ENCODE measurements around the gene RNF214.
"Not testable (repeated sequence)": the region's sequence is repeated elsewhere in the genome, so short reads cannot be mapped to it uniquely, and the experiment has no call there.

RNF214 gene

GRCh38 chr11:117232911-117233409, 489 bp downstream of the RNF214 start:
- no peak for DNase-seq

GRCh38 chr11:117238221-117238620, 5.8 kb downstream of the RNF214 start:
- DNase-seq: no peak

GRCh38 chr11:117239295-117239694, 6.8 kb downstream of the RNF214 start:
- DNase-seq: no peak

DNA sequence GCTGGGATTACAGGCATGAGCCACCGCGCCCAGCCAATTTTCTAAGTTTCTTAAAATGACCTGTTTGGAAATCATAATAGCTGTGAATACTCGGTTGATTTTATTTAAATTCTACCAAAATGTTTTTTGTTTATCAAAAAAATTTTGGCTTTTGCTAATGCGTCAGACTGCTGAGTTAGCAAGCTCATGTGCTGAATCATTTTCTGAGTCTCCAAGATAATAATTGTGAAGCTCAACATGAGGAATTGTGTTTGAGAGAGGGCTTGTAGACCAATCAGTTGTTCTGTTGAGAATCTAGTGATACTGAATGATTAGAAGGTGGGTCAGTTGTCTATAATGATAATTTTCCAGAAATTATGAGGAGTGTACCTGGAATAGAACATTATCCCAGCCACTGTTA, 15.9 kb downstream of the RNF214 start:
- DNase-seq: no peak

GRCh38 chr11:117249571-117249970, 17.1 kb downstream of the RNF214 start:
- no peak for DNase-seq

DNA sequence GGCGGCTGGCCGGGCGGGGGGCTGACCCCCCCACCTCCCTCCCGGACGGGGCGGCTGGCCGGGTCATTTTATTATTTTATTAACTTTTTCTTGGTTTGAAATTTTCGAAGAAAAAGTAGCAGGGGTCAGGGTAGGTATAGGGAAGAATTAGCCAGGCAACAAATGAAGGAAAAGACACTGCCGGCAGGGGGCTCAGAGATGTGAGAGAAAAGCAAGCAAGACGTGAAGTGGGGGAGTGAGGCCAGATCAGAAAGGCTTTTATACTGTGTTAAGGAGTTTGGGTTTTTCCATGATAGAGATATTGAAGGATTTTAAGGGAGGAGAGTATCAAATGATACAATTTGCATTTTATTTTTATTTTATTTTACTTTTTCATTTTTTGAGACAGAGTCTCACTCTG, 19.0 kb downstream of the RNF214 start:
- DNase-seq: no peak

- DNase-seq: no peak
These were observed 23.5 kb downstream of the RNF214 start for GRCh38 chr11:117255966-117256365.

GRCh38 chr11:117256573-117256972, 24.1 kb downstream of the RNF214 start:
- DNase-seq: no peak

DNA sequence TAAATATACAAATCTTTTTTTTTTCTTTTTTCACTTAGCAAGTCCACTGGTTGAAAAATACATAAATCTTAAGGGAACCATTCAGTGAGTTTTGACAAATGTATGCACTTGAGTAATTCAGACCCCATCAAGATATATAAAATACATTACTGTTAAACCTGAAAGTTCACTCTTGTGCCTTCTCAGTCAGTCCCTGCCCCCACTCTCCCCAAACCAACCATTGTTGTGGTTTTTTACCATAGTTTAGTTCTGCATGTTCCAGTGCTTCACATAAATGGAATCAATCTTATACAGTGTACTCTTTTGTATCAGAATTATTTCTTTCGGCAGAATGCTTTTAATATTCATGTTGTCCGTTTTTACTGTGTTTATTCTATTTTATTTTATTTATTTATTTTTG, 26.1 kb downstream of the RNF214 start:
- DNase-seq: no peak

- DNase-seq: no peak
These were observed 26.9 kb downstream of the RNF214 start for GRCh38 chr11:117259417-117259816.

- DNase-seq: not testable (repeated sequence)
These were observed 32.3 kb downstream of the RNF214 start for GRCh38 chr11:117264624-117265323.

DNA sequence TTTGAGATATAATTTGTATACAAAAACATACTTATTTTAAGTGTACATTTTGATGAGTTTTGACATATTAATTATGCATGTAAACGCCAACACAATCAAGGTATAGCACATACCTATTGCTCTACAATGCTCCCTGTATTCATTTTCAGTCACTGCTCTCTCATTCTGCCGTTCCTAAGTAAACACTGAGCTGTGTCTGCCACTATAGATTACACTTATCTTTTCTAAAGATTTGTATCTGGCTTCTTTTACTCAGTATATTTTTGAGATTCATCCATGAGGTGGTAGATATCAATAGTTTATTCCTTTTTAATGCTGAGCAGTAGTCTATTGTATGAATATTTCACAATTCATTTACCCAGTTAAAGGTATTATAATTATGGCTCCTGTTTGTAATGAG, 33.3 kb downstream of the RNF214 start:
- DNase-seq: no peak

DNA sequence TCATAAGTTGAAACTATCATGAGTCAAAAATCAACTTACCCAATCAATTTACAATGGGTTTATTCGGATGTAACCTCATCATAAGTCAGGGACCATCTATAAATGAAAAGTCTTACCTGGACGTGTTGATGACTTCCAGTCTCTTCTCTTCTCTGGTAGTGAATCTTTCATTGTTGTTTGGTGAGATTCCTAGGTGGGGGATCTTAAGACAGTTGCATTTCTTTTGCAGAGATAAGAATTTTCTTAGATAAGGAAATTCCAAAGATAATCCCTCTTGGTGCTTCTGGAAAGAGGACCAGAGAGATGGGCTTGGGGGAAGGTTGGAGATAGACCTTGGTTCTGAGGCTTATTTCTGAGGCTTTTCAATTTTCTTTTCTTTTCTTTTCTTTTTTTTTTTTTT, 37.4 kb downstream of the RNF214 start:
- no peak for DNase-seq

DNA sequence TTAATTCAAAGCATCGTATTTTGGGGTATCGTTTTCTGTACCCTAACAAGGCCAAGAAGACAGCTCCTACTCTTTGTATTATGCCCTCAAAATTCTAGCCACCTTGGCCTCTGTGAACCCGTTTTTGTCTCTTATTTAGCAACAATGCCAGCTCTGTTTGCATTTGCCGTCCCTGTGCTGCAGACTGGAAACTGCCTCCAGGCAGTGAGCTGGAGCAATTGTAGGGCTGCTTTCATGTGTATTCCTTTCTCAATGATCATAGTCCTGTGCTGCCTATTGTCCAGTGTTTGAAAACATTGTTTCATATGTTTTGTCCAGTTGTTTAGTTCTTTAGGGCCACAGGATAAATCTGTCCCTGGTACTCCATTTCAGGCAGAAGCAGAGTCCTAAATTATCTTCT, 38.7 kb downstream of the RNF214 start:
- no peak for DNase-seq

GRCh38 chr11:117272175-117272574, 39.7 kb downstream of the RNF214 start:
- not testable (repeated sequence) for DNase-seq

DNA sequence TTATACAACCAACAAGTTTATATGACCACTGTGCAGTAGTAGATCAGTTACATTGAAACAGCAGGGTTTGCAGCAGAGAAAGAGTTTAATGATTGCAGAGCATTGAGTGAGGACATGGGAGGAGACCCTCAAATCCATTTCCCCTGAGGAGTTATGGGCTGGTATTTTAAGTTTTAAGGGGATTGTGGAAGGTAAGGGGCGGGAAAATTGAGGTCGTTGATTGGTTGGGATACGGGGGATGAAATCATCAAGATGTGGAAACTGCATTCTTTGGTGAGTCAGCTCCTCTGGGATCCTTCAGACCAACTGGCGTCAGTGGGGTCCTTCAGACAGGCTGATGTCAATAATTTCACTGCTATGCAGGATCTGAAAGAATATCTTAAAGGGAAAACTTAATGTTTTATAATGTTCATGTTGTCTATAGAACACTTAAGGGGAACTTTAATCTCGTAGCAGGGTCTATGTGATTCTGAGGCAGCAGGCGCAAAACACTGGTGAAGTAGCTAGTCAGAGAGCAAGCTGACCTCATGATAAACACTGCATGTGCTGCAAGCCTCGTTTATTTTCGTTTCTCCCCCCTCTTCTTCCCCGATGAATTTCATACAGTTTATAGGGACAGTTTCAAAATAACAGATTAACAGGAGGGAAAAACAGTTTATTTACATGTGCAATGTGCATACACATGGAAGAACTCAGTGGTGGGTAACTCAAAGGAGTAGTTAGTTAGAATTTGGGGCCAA, 41.2 kb downstream of the RNF214 start:
- no peak for DNase-seq

DNA sequence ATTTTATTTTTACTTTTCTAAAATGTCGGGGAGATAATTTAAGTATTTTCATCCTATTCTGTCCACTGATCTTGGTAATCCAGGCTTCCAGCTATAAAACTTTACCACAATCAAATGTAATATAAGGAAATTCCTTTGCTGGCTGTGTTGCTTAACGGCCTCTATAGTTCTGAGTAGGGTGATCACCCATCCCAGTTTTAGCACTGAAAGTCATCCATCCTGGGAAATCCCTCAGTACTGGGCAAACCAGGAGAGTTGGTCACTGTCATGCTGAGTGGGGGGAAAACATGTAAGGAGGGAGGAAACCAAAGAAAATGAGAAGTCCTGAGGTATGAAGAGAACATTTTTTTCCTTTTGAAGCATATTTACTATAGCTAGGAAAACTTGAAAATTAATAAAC, 45.9 kb downstream of the RNF214 start:
- no peak for DNase-seq

- no peak for DNase-seq
These were observed 47.4 kb downstream of the RNF214 start for GRCh38 chr11:117279711-117280376.

DNA sequence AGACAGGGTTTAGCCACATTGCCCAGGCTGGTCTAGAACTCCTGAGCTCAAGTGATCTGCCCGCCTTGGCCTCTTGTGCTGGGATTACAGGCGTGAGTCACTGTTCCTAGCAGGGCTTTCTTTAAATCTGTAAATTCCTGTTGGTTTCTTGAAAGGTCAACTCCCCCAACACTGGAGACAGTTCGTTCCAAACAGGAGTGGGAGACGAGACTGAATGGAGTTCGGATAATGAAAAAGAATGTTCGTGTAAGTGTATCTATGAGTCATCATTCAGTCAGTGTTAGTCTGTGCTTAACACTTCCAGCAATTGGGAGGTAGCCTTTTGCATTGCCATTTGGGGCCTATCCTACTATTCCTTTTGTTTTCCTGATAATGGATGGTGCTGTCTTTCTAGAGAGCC, 48.7 kb downstream of the RNF214 start:
- DNase-seq: no peak

- DNase-seq: no peak
These were observed 49.4 kb downstream of the RNF214 start for GRCh38 chr11:117281869-117282268.

DNA sequence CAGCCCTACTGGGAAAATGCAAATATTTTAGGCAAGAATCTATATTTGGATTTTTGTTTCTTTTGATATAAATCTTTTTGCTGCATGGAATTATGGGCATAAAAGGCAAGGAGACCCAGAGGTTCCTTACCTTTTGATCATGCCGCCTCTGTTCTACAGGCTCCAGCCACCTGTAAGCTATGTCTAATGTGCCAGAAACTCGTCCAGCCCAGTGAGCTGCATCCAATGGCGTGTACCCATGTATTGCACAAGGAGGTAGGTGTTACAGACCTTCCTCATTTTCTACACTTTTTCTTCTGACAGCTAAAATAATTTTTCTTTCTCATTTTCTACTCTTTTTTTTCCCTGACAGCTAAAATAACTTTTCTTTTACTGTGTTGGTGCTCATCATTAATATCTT, 50.5 kb downstream of the RNF214 start:
- DNase-seq: no peak

GRCh38 chr11:117284053-117284452, 51.6 kb downstream of the RNF214 start:
- no peak for DNase-seq

DNA sequence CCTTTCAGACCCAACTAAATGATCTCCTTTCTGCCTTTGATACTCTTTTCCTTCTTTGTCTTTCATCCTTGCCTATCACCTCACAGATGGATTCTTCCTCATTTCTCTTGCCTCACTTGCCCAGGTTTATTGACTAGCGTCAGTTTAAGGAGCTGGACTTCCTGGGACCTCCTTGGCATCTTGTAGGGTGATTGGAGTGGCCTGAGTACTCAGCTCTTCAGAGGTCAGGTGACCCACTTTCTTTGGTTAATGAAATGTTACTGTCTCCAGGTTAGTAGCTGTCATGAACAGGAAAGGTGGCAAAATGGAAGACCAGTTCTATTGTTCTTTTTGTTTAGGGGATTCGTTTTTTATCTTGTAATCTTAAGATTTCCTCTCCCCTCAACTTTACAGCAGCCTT, 54.1 kb downstream of the RNF214 start:
- no peak for DNase-seq

GRCh38 chr11:117287668-117288067, 55.2 kb downstream of the RNF214 start:
- DNase-seq: no peak
